Stimulated activated CD8-positive, alpha-beta memory T cell treated with anti-CD3 and anti-CD28 coated beads, Interleukin-15, amount 100 ng/mL, for 1 hour (primary cell): ENCODE results near the gene ALG14.
"Not testable (repeated sequence)": the region's sequence is repeated elsewhere in the genome, so short reads cannot be mapped to it uniquely, and the experiment has no call there.

Experiments
- DNase-seq: peaks from one replicate; pipeline ENCODE4 v3.0.0-alpha.2; 2020; ENCODE audit warnings: low read depth

Gene ALG14

GRCh38 chr1:94953746-94954145 lies 119.0 kb downstream of the ALG14 start:
- no peak for DNase-seq

- no peak for DNase-seq
Observed at GRCh38 chr1:94953107-94953506, 119.6 kb downstream of the ALG14 start.

GRCh38 chr1:94952539-94952938 lies 120.2 kb downstream of the ALG14 start:
- DNase-seq, result no peak

- no peak for DNase-seq
Observed at GRCh38 chr1:94951509-94952208, 121.1 kb downstream of the ALG14 start.

- no peak for DNase-seq
Observed at GRCh38 chr1:94951046-94951445, 121.7 kb downstream of the ALG14 start.

- no peak for DNase-seq
Observed at GRCh38 chr1:94949681-94950661, 122.8 kb downstream of the ALG14 start.

- no peak for DNase-seq
Observed at GRCh38 chr1:94947437-94947836, 125.3 kb downstream of the ALG14 start.

GRCh38 chr1:94946886-94947285 lies 125.9 kb downstream of the ALG14 start:
- DNase-seq, result no peak

- DNase-seq, result no peak
Observed at GRCh38 chr1:94942171-94943128, 130.3 kb downstream of the ALG14 start.

GRCh38 chr1:94941480-94941879 lies 131.3 kb downstream of the ALG14 start:
- DNase-seq, result not testable (repeated sequence)

- DNase-seq, result no peak
Observed at GRCh38 chr1:94940738-94941137, 132.0 kb downstream of the ALG14 start.

- DNase-seq, result no peak
Observed at GRCh38 chr1:94937820-94938219, 134.9 kb downstream of the ALG14 start.

- no peak for DNase-seq
Observed at GRCh38 chr1:94936861-94937620, 135.7 kb downstream of the ALG14 start.

GRCh38 chr1:94935476-94935875 lies 137.3 kb downstream of the ALG14 start:
- DNase-seq, result no peak

- DNase-seq, result no peak
Observed at GRCh38 chr1:94935034-94935433, 137.7 kb downstream of the ALG14 start.

- DNase-seq, result no peak
Observed at GRCh38 chr1:94934551-94934950, 138.2 kb downstream of the ALG14 start.

- no peak for DNase-seq
Observed at GRCh38 chr1:94931254-94931841, 141.4 kb downstream of the ALG14 start.

GRCh38 chr1:94929351-94930217 lies 143.2 kb downstream of the ALG14 start:
- no peak for DNase-seq

- DNase-seq, result no peak
Observed at GRCh38 chr1:94928293-94928939, 144.3 kb downstream of the ALG14 start.
